SU-DHL-6 (cell line): ENCODE results near the gene SLC25A18.

Source experiments
- H2AFZ ChIP-seq: fragments of 200-600 bp; sonication (generic); 2 replicates; pipeline ENCODE4 v1.6.1; 2014; ENCODE audit warnings: low read depth, mild to moderate bottlenecking, moderate library complexity, mixed read lengths, antibody characterized with exemption, low read length; ENCODE audit not compliant: severe bottlenecking
- H3F3A ChIP-seq: fragments of 200-600 bp; shearing (Covaris generic); 2 replicates; pipeline ENCODE4 v1.6.0; 2016; ENCODE audit warnings: antibody characterized with exemption, mild to moderate bottlenecking; ENCODE audit not compliant: insufficient read depth
- H3K27ac ChIP-seq: fragments of 200-600 bp; sonication (generic); 2 replicates; pipeline ENCODE4 v1.5.1; 2016; ENCODE audit warnings: low read depth, mild to moderate bottlenecking, low read length, moderate library complexity, mixed read lengths
- H3K27me3 ChIP-seq: fragments of 200-600 bp; sonication (generic), shearing (Covaris generic); 2 replicates; pipeline ENCODE4 v1.6.0; 2014; ENCODE audit warnings: mild to moderate bottlenecking, low read length
- H3K36me3 ChIP-seq: fragments of 200-600 bp; sonication (generic); 2 replicates; pipeline ENCODE4 v1.6.1; 2014; ENCODE audit warnings: mild to moderate bottlenecking, low read length, mixed read lengths
- H3K4me2 ChIP-seq: fragments of 300-600, 200-600 bp; shearing (Covaris generic), sonication (generic); 2 replicates; pipeline ENCODE4 v1.6.0; 2014; ENCODE audit warnings: low read length, low read depth, mild to moderate bottlenecking; ENCODE audit not compliant: poor library complexity, severe bottlenecking
- H3K4me3 ChIP-seq: fragments of 200-600 bp; sonication (generic); 2 replicates; pipeline ENCODE4 v1.5.1; 2014; ENCODE audit warnings: antibody characterized with exemption, low read length, mild to moderate bottlenecking, mixed read lengths; ENCODE audit not compliant: insufficient read depth, poor library complexity, severe bottlenecking
- H3K79me2 ChIP-seq: fragments of 200-600 bp; sonication (generic); 2 replicates; pipeline ENCODE4 v1.6.1; 2014; ENCODE audit warnings: mild to moderate bottlenecking, low read length, moderate library complexity; ENCODE audit not compliant: insufficient read depth
- H3K9ac ChIP-seq: fragments of 200-600 bp; sonication (generic); 2 replicates; pipeline ENCODE4 v1.7.0; 2014; ENCODE audit warnings: mild to moderate bottlenecking, low read length
- H3K9me2 ChIP-seq: fragments of 200-600 bp; sonication (generic); replicated peaks from 2 replicates; pipeline ENCODE4 v1.6.1; 2014; ENCODE audit warnings: low read length; ENCODE audit not compliant: insufficient read depth
- H3K9me3 ChIP-seq: fragments of 200-600 bp; sonication (generic); 2 replicates; pipeline ENCODE4 v1.6.1; 2014; ENCODE audit warnings: low read length, mixed read lengths; ENCODE audit not compliant: insufficient read depth
- H4K20me1 ChIP-seq: fragments of 200-600 bp; sonication (generic); 2 replicates; pipeline ENCODE4 v1.6.1; 2014; ENCODE audit warnings: low read depth, mild to moderate bottlenecking, antibody characterized with exemption, low read length, moderate library complexity, mixed read lengths
- CTCF ChIP-seq: fragments of 200-600 bp; sonication (generic); IDR thresholded peaks from one replicate; pipeline ENCODE4 v1.5.1; 2017; ENCODE audit warnings: antibody characterized with exemption, mild to moderate bottlenecking, low read length, moderate library complexity; ENCODE audit not compliant: insufficient read depth, poor library complexity, severe bottlenecking
- EZH2phosphoT487 ChIP-seq: fragments of 200-600 bp; sonication (generic), shearing (Covaris generic); conservative IDR thresholded peaks from 2 replicates; pipeline ENCODE4 v1.6.1; 2018; ENCODE audit warnings: mild to moderate bottlenecking, antibody characterized with exemption, low read length, moderate library complexity, mixed read lengths

SLC25A18 gene

GRCh38 chr22:17549183-17549582 is 14.1 kb upstream of the SLC25A18 start:
- H3K79me2 ChIP-seq = no peaks in the 10 kb centered on the region
- H3K27me3 ChIP-seq = no peaks in the 10 kb centered on the region
- H3K9me2 ChIP-seq = no peaks in the 10 kb centered on the region
- no peaks in the 10 kb centered on the region for H3K36me3 ChIP-seq
- TF ChIP-seq EZH2phosphoT487 (no peak), CTCF (no peak)
- no peak overlapping the region for H2AFZ ChIP-seq
- no peaks in the 10 kb centered on the region for H3K9me3 ChIP-seq
- H3K4me3 ChIP-seq = no peak overlapping the region
- no peak overlapping the region for H3K9ac ChIP-seq
- no peak overlapping the region for H3K4me2 ChIP-seq
- no peaks in the 10 kb centered on the region for H3F3A ChIP-seq
- no peaks in the 10 kb centered on the region for H4K20me1 ChIP-seq
- no peak overlapping the region for H3K27ac ChIP-seq

- Histone ChIP-seq H3K36me3 (no peaks in the 10 kb centered on the region), H3F3A (no peaks in the 10 kb centered on the region), H3K27ac (no peak overlapping the region), H3K79me2 (no peaks in the 10 kb centered on the region), H3K9me3 (no peaks in the 10 kb centered on the region), H3K27me3 (no peaks in the 10 kb centered on the region), H3K9ac (no peak overlapping the region), H2AFZ (no peak overlapping the region), H4K20me1 (no peaks in the 10 kb centered on the region), H3K4me3 (no peak overlapping the region), H3K9me2 (no peaks in the 10 kb centered on the region), H3K4me2 (no peak overlapping the region)
- no peak for TF ChIP-seq EZH2phosphoT487
- no peak for TF ChIP-seq CTCF
These were observed 13.6 kb upstream of the SLC25A18 start for GRCh38 chr22:17549655-17550054.

- H3K27me3 ChIP-seq = no peaks in the 10 kb centered on the region
- H3K36me3 ChIP-seq = no peaks in the 10 kb centered on the region
- H3K9me3 ChIP-seq = no peaks in the 10 kb centered on the region
These were observed 10.6 kb upstream of the SLC25A18 start for GRCh38 chr22:17552737-17553136.

More at GRCh38 chr22:17552737-17553136, 10.6 kb upstream of the SLC25A18 start:
- Histone ChIP-seq H3F3A (no peaks in the 10 kb centered on the region), H3K9me2 (no peaks in the 10 kb centered on the region), H3K4me3 (no peak overlapping the region), H3K4me2 (no peak overlapping the region), H3K79me2 (no peaks in the 10 kb centered on the region), H2AFZ (no peak overlapping the region), H3K27ac (no peak overlapping the region), H4K20me1 (no peaks in the 10 kb centered on the region), H3K9ac (no peak overlapping the region)
- TF ChIP-seq EZH2phosphoT487 = no peak
- no peak for TF ChIP-seq CTCF
